DMS153 treated with DMSO at 0.1 percent for 48 hours (cell line): ENCODE data around the gene EIF3B.
"Not testable (repeated sequence)": the region's sequence is repeated elsewhere in the genome, so short reads cannot be mapped to it uniquely, and the experiment has no call there.

Experiments
- DNase-seq: peaks from one replicate; lab custom pipeline; 2025; ENCODE audit not compliant: unreplicated experiment; lab: John Stamatoyannopoulos, UW

Gene EIF3B

DNA sequence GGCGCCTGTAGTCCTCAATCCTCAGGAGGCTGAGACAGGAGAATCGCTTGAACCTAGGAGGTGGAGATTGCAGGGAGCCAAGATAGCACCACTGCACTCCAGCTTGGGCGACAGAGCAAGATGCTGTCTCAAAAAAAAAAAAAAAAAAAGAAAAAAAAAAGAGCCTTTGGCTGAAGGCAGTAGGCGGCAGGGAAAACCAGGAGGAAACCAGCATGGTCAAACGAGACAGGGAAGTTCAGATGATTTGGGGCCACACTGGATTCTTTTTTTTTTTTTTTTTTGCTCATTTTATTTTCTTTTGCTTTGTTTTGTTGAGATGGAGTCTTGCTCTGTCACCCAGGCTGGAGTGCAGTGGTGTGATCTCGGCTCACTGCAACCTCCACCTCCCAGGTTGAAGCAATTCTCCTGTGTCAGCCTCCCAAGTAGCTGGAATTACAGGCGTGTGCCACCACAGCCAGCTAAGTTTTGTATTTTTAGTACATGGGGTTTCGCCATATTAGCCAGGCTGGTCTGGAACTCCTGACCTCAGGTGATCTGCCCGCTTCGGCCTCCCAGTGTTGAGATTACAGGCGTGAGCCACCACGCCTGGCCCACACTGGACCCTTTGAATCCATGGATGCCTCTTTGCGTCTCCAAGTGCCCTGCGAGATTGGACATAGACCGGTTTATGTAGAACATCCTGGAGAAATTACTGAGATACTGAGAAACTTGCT is 7.1 kb upstream of the EIF3B start:
- not testable (repeated sequence) for DNase-seq

DNA sequence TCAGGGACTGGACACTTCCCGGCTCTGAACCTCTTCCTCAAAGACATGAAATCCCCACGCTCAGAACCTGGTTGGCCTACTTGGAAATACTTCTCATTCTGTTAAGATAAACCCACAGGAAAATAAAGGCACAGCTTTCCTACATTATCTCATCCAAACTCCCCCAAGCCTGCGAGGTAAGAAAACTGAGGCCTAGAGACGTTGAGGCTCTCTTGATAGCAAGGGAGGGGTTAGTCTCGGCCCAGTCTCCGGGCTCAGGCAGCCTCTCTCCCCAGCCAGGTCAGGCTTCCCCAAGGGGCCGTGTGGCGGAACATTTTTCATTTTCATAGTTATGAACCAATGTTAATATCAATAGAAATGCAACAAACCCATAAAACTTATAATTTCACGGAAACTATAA is 4.6 kb upstream of the EIF3B start:
- DNase-seq: no peak

DNA sequence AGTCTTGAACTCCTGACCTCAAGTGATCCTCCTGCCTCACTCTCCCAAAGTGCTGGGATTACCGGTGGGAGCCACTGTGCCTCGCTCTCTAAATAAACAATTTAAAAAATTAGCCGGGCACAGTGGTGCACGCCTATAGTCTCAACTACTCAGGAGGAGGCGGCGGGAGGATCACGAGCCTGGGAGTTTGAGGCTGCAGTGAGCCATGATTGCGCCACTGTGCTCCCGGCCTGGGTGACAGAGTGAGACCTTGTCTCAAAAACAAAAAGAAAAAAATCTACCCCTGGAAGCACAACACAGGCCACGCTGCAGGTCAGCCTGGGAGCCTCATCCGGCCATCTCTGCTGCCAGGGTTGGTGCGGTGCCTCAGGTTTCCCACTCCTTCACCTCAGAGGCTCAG is 3.8 kb upstream of the EIF3B start:
- no peak for DNase-seq

DNA sequence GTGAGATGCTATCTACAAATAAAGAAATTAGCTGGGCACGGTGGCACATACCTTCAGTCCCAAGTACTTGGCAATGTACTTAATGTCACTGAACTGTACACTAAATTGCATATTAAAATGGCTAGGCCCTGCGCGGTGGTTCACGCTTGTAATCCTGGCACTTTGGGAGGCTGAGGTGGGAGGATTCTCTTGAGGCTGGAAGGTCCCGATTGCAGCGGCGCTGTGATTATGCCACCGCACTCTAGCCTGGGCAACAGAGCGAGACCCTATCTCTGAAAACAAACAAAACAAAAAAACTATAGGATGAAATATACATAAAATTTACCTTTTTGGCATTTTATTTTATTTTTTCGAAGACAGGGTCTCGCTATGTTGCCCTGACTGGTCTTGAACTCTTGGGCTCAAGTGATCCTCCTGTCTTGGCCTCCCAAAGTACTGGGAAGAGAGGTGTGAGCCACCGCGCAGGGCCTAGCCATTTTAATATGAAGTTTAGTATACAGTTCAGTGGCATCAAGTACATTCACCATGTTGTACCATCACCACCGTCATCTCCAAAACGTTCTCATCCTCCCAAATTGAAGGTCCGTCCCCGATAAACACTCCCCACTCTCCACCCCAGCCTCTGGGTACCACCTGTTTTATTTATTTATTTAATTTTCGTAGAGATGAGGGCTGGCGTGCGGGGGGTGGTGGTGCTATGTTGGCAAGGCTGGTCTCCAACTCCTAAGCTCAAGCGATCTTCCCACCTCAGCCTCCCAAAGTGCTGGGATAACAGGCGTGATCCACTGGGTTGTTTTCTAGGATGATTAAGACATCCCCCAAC is 1.3 kb upstream of the EIF3B start:
- no peak for DNase-seq

DNA sequence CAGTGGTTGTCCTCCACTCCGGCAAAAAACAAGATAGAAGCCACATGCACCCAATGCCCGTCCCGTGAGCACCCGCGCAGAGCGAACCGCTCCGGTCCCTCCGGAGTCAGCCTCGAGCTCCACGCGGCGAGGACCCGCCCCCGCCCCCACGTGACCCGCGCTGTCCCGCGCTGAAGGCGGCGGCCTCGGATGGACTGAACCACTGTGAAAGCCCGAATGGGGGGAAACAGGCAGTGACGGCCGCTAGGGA is 766 bp upstream of the EIF3B start:
- no peak for DNase-seq

DNA sequence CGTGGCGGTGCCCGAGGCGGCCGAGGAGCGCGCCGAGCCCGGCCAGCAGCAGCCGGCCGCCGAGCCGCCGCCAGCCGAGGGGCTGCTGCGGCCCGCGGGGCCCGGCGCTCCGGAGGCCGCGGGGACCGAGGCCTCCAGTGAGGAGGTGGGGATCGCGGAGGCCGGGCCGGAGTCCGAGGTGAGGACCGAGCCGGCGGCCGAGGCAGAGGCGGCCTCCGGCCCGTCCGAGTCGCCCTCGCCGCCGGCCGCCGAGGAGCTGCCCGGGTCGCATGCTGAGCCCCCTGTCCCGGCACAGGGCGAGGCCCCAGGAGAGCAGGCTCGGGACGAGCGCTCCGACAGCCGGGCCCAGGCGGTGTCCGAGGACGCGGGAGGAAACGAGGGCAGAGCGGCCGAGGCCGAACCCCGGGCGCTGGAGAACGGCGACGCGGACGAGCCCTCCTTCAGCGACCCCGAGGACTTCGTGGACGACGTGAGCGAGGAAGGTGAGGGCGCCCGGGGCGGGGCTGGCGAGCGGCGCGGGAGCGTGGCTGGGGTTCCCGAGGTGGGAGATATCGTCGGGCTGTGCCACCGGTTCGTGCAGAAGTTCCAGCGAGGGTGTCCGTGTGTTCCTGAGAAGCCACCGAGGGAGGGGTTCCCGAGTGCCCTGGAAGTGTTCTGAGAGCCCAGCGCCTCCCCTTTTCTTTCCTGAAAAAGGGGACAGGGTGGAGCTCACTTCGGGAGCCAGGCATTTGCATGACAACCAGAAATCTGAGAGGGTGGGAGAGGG is 495 bp downstream of the EIF3B start:
- no peak for DNase-seq

DNA sequence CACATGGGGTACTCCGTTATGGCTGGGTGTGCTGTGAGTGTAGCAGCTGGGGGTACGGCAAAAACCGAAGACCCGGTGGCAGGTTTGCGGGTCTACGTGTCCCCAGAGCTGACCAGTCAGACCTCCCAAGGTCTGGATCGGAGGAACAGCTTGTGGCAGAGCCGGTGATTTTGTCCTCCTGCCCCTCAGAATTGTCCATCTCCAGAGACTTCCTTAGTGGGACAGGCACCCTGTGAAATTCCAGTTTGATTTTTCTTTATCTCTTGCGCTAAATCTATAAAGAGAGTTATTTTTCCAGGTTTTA is 1.0 kb downstream of the EIF3B start:
- DNase-seq: no peak

DNA sequence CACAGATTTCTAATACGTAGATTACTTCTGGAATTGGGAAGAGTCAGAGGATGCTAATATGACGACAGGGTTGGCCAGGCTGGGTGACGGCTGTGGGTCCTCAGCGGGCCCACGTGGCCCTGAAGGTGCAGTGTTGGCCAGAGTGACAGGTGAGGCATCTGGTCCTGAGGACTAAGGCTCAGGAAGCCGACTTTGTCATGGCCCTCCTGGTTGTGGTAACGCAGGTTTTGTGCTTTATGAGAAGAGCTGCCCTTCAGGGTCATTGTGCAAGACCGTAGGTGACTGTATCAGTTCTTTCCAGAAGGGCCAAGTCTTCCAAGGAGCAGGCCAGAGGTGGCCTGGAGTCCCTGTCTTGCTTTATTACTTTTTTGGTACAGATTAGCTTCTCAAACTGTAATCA is 2.5 kb downstream of the EIF3B start:
- no peak for DNase-seq

DNA sequence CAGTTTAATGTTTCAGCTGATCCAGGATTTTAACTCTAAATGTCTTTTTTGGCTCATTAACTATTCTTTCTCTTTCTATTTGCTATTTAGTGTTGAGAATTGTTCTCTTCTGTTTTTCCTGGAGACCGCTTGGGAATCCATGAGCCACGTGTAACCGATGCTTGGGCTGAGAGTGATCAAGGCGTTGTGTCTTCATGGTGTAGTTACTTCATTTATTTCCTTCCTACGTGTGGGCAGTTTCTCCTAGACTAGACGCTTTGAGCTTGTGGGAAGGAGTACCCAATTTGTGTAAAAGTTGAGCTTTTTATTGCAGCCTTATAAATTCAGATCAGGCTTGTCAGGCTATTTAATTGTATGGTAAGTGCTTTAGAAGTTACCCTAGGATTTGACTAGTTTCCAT is 2.9 kb downstream of the EIF3B start:
- no peak for DNase-seq

DNA sequence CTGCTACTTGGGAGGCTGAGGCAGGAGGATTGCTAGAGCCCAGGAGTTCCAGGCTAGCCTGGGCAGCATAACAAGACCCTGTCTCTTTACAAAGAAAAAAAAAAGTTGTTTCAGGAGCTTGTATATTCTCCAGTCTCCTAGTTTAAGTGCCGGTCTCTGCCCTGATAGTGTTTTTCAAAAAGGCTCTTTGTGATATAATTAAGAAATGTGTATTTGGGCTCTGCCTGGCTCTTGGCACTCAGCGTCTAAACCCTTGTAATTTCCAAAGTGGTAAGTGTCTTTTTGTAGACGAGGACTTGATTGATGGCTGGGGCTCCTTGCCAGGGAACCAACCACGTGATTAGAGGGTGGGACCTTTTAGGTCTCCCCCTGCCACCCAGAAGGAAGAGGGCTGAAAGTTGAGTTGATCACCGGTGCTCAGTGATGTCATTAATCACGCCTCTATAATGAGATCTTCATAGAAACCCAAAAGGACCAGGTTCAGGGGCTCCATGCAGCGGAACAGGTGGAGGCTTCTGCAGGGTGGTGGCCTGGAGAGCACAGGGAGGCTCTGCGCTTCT is 4.4 kb downstream of the EIF3B start:
- no peak for DNase-seq

DNA sequence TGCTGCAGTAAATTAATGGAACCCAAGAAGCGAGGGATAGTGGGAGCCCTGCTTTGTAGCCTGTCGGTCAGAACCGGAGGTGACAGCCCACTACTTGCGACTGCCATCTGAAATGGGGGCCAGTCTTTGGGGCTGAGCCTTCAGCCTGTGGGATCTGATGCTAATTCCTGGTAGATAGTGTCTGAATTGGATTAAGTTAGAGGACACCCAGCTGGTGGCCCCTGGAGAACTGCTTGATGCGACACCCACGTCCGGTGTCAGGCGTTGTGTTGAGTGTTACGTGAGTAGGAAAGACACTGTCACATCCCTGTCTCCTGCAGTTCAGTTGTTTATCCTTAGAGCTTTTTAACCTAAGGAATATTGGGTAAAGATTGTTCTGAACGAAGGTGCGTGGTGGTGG is 5.0 kb downstream of the EIF3B start:
- DNase-seq: no peak

DNA sequence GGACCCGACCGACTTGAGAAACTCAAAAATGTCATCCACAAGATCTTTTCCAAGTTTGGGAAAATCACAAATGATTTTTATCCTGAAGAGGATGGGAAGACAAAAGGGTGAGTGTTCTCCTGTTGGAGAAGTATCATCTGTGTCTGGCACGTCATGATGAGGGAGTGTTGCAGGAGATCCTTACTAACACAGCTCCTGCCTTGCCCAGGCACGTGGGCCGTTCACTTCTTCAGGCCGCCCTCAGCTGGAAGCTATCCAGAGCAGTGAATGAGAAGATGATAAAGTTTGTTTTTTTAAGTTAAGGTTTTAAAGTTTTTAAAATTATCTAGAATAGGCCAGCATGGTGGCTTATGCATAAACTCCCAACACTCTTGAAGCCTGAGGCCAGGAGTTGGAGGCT is 6.2 kb downstream of the EIF3B start:
- DNase-seq: no peak

DNA sequence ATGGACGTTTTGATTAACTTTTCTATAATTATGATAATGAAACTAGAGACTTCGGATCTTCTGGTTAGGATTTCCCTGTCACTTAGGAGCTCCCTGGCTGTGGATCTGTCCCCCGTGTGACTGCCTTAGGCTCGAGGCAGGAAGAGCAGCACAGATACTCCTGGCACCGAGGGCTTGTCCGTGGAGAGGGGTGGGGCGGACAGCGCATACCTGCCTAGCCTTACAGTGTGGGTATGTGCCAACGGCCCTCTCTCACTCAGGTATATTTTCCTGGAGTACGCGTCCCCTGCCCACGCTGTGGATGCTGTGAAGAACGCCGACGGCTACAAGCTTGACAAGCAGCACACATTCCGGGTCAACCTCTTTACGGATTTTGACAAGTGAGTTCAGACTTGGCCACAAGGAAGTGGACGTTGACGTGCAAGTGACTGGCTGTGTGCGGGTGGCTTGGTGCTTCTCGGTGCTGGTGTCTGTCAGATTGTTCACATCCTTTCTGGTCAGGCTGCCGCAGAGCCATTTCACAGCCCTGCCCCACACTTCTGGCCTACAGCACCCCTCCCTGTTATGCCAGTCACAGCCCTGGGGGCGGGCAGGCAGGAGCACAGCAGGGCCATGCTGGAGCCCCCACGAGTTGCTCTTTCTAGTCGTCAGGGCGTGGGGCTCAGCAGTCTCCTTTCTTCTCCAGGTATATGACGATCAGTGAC is 7.9 kb downstream of the EIF3B start:
- DNase-seq: no peak

DNA sequence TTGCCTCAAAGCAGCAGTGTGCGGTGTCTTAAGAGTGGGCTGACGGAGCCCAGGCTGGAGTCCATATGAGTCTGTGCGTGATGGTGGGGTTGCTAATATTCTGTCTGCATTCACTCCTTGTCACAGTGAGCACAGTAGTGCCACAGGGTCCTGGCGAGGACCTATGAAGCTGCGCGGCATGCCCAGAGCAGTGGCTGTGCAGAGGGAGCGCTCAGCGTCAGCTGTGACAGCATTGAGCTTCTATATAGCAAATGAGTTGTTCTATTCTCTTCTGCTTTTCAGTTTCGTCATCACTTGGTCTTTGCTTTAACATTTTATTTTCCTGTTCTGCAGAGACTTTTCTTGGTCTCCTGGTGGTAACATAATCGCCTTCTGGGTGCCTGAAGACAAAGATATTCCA is 14.5 kb downstream of the EIF3B start:
- no peak for DNase-seq

DNA sequence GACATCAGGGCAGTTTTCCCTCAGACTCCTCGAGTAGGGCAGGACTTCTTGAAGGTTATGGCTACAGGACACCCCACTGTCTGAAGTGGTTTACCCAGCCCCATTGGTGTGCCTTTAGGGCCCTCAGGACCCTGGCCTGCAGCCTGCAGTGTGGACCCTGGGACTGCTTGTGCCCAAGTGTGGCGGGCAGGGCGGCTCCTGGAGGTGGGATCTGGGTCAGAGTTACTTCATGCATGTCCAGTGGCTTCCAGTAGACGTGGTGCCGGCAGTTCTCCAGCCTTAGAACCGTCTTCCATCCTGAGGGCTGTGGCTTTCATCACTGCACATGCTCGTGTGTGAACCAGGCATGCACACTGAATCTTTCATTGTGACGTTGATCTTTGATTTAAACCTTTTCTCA is 16.7 kb downstream of the EIF3B start:
- no peak for DNase-seq

DNA sequence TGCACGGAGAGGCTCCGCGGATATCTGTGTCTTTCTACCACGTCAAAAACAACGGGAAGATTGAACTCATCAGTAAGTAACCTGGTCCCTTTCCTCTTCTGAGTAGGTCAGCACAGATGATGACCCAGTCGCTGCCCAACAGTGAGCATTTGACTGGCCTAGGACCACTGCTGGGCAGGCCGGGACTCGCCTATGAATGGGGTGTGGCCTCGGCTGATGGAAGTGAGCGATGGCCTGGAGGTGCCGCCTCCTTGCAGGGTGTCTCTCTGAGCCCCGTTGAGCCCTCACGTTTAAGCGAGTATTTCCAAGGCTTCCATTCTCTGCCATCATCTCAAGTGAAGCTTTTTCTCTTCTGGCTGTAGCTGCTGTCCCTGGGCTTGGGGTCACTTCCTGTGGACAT is 18.1 kb downstream of the EIF3B start:
- no peak for DNase-seq

DNA sequence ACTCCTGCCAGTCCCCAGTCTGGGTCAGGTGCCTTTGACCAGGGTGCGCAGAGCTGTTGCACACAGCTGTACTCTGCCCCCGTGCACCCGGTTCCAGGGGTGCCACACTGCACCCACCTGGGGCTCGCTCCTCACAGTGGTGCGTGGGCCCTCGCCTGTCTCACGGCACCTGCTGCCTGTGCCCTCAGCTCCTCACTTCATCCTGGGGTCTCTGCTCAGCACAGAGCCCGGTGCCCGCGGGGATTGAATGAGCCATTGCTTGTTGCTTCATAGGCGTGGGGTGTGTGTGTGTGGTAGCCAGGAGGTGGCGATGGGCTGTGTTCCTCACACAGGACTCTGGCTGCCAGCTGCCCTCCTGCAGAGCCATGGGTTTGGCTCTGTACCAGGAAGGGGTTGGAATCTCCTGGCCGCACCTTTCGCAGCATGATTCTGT is 18.5 kb downstream of the EIF3B start:
- DNase-seq: no peak

DNA sequence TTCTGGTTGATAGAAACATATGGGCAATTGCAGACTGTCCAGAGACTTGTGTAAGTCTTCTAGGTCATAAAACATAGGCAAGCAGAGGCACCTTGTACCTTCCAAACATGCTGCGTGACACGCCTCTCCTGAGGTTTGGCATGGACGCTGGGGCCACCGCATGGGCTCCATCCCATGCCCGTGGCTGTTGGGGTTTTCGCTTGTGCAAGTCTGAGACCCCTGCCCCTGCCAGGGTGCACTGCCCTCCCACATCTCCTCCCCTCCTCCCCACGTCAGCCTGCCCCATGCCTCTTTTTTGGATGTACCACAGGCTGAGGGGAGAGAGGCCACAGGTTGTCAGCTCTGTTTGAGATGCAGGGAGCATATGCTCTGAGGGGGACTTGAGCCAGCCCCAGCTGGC is 19.0 kb downstream of the EIF3B start:
- no peak for DNase-seq

DNA sequence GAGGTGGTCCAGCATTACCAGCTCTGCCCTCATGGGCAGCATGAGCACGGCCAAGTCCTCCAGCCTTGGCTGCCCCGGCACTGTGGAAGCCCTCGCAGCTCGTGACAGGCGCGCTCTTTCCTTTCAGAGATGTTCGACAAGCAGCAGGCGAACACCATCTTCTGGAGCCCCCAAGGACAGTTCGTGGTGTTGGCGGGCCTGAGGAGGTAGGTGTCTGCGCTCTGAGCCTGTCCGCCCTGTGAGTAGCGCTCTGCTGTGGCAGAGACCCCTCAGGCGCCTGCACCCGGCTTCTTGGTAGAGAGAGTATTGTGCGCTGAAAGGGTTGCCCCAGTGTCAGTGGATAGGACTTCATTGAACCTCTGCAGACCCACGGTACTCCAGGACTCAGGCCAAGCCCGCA is 19.8 kb downstream of the EIF3B start:
- DNase-seq: no peak

DNA sequence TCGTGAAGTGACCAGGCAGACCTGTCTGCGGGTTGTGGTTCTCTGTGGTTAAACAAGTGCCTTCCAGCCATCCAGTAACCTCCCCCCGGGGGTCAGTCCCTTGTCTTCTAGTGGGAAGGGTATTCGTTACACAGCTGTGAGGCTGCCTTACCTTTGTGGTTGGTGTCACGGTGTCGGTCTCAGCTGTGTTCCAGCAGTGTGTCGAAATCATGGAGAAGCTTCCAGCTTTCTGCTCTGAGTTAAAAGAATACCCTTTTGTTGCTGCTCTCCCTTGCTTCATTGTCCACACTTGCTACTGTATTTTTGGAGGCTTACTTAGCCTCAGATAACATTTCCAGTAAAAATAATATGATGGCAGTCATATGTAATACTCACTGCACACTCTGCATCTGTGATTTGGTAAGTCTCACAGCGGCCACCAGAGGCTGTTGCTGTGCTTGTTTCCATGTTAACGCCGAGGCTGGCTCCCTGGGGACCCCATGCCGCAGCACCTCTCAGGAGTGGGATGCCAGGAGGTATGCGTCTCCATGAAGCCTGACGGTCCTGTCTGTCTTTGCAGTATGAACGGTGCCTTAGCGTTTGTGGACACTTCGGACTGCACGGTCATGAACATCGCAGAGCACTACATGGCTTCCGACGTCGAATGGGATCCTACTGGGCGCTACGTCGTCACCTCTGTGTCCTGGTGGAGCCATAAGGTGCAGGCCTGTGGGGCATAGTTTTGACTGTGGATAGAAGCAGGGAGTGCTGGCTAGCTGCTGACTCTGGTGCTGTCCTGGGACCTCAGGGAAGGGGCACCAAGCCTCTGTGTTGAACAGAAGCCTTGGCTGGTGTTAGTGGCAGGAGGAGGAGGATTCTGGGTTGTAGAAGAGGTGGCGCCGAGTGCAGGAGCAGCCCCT is 20.5 kb downstream of the EIF3B start:
- DNase-seq: no peak
